DMS114 treated with DMSO at 0.1 percent for 48 hours (cell line): ENCODE results near the gene FAM110A.
"Not testable (repeated sequence)": the region's sequence is repeated elsewhere in the genome, so short reads cannot be mapped to it uniquely, and the experiment has no call there.

ENCODE experiments used
- DNase-seq: peaks from one replicate; lab custom pipeline; 2025; ENCODE audit not compliant: unreplicated experiment; lab: John Stamatoyannopoulos, UW

The FAM110A gene

GRCh38 chr20:822651-823573 lies 10.6 kb upstream of the FAM110A start:
- DNase-seq, result no peak

DNA sequence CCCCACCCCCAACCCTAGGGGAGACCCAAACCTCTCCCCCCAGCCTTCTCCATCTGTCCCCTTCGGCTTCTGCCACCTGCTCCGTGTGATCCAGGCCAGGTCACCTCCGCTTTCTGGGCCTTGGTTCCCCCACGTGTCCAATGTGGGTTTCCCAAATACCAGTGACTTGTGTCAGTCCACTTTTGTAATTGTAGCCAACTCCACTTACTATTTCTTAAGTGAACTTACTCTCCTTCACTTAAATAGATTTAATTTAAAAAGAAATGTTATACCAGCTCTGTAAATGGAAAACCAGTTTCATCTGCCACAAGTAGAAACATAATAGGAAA lies 10.0 kb upstream of the FAM110A start:
- no peak for DNase-seq

- no peak for DNase-seq
Observed at GRCh38 chr20:824490-824889, 9.0 kb upstream of the FAM110A start.

GRCh38 chr20:824916-825315 lies 8.6 kb upstream of the FAM110A start:
- DNase-seq, result no peak

DNA sequence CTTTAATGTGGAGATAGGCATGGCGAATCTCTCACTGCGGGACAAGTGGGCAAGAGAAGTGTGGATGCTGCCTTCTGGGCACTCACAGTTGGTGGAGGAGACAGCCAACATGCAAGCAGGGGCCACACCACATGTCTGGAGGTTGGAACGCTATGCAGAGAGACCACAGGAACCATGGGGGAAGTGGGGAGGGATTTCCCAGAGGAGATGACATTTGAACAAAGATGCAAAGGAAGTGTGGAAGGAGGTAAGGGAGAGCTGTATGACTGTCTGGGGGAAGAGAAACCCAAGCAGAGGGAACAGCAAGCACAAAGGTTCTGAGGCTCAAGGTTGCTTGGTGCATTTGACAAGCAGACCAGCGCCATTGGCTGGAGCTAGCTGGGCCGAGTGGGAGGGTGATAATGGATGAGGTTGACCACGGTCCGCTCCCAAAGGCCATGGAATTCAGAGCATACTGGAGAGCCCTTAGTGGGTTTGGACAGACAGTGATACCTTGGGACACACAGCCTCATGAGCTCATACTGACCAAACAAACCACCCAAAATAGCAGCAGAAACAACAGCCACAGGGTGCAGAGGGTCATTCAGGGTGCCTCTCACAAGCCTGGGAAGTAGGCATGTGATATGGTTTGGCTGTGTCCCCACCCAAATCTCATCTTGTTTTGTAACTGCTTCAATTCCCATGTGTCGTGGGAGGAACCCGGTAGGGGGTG lies 7.6 kb upstream of the FAM110A start:
- DNase-seq, result no peak

DNA sequence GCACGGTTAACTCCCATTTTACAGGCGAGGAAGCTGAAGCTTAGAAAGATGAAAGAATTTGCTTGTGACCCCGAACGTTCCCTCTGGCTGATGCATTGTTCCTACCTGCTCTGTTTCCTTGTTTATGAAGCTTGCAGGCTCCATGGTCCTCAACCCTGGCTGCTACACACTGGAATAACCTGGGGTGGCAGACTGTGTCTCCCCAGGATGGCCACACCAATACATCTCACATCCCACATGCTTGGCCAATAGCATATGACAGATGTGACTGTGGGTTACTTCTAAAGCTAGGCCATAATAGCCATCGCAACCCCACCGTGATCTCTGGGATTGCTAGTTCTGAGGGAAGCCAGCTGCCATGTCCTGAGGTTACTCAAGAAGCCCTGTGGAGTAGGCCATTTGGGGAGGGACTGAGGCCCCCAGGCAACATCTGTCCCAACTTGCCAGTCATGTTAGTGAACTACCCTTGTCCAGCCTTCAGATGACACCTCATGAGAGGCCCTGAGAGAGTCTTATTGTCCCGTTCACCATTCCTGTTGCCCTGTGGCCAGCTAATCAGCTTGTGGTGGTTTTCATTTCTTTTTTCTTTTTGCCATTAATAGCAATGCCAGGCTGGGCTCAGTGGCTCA lies 6.7 kb upstream of the FAM110A start:
- no peak for DNase-seq

DNA sequence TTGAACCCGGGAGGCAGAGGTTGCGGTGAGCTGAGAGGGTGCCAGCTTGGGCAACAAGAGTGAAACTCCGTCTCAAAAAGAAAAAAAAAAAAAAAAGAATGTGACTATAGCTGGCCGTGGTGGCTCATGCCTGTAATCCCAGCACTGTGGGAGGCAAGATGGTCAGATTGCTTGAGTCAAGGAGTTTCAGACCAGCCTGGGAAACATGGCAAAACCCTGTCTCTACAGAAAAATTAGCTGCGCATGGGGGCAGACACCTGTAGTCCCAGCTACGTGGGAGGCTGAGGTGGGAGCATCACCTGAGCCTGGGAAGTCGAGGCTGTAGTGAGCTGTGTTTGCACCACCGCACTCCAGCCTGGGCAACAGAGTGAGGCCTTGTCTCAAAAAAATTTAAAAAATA lies 5.5 kb upstream of the FAM110A start:
- not testable (repeated sequence) for DNase-seq

GRCh38 chr20:828987-829386 lies 4.5 kb upstream of the FAM110A start:
- DNase-seq, result no peak

GRCh38 chr20:829551-829950 lies 4.0 kb upstream of the FAM110A start:
- DNase-seq, result no peak

- DNase-seq, result no peak
Observed at GRCh38 chr20:830011-830521, 3.4 kb upstream of the FAM110A start.

GRCh38 chr20:831251-831650 lies 2.3 kb upstream of the FAM110A start:
- no peak for DNase-seq

DNA sequence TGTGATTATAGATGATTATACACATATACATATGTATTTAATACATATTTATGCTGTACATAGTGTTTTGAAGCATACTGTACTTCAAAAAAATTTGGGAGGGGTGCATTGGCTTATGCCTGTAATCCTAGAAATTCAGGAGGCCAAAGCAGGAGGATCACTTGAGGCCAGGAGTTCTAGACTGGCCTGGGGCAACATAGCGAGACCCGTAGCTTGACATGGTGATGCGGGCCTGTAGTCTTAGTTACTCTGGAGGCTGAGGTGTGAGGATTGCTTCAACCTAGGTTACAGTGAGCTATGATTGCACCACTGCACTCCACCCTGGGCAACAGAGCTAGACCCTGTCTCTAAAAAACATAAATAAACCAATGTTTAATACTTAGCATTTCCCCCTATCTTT lies 1.6 kb upstream of the FAM110A start:
- no peak for DNase-seq

GRCh38 chr20:833121-833449 lies 430 bp upstream of the FAM110A start:
- DNase-seq, result no peak

GRCh38 chr20:834151-834746 lies 734 bp downstream of the FAM110A start:
- no peak for DNase-seq

DNA sequence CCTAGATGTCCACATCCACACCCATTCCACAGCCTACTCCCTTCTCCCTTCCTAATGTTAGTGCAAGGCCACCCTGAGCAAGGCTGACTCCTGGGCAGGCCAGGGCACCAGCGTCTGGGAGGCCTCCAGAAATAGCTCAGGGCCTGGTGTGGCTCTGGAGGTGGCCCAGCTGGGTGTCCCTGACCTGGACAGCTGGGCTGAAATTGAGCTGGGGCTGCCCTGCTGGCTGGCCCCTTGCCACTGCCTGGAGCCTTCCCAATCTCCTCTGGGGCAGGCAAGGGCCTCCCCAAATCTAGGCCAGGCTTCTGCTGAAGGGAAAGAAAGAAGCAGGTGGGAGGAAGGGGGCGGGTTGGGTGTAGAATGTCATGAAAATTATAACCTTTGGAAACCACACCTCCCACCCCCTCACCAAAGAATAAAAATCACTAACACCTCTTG lies 2.1 kb downstream of the FAM110A start:
- DNase-seq, result no peak

- DNase-seq, result no peak
Observed at GRCh38 chr20:836190-836589, 2.7 kb downstream of the FAM110A start.

DNA sequence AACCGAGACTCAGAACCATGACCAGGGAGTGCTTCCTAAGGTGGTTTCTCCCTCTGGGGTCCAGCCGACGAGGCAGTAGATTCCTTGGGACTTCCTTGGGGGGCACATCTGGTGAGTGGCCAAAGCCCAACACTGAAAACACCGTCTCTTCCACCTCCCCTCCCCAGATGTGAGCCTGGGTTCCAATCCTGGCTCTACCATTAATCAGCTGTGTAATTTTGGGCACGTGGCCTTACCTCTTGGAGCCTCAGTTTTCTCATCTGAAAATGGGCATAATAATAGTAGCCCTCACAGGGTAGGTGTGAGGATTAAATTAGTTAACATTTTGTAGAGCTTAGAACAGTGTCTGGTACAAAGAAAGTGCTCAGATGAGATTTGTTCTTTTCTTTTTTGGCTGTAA lies 5.5 kb downstream of the FAM110A start:
- no peak for DNase-seq

- no peak for DNase-seq
Observed at GRCh38 chr20:839626-840025, 6.1 kb downstream of the FAM110A start.

DNA sequence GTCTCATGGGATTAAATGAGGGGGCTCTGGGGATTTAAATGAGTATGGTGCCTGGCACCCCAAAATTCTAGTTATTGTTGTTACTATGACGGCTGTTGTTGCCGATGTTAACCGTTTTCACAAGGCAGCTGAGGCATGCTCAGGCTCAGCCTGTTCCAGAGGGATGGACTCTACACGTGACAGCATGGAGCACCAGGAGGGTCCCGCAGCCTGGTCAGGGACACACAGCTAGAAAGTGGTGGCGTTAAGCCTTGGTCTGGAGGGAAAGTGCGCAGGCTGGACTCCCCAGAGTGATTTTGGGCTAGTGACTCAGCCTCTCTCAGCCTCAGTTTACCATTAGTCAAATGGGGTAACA lies 7.0 kb downstream of the FAM110A start:
- no peak for DNase-seq

DNA sequence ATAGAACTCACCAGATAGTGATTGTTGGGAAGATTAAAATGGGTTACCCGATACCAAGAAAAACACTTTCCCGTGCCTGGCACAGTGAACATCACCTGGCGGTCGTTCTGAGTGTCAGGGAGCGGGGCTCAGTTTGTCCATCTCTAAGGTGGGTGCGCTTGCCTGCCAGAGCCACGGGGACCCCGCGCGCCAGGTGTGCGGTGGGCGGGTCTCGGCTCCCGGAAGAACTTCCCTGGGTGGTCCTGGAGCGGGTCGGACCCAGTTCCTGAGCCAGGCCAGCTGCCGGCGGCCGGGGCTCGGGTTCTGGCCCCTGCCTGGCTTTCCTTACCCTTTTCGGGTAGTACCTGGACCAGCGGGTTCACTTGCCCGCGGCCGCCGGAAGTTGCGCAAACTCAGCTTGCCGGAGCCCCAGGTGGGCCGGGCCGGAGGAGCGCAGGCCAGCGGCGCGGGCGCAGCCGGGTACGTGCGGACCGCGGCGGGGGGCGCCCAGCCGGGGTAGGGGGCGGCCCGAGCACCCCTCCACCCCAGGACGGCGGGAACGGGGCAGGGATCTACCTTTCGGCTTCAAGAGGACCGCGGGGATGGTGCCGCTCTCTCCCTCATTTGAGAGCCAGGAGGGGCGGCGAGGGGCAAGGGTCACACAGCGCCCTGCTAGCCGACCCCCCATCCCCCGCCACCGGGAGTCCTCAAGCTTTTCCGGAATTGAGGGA lies 7.5 kb downstream of the FAM110A start:
- no peak for DNase-seq
